ENCODE measurements around the gene RBSN.

The RBSN gene

DNA sequence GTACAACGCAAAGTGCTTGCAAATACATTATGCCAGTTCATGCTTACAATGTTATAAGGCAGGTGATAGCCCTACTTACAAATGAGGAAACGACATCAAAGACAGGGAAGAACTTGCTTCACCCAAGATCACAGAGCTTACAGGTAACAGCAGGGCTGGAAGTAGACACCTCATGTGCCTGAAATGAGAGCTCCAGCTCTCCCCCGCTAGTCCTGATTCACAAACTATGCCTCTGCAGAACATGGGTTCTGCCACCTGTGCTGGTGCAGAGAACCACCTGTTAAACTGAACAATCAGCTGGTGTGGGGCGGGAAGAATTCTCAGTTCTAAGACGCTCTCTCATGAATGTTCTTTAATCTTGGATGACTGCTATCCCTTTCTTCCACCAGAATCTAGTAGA, 7.4 kb downstream of the RBSN start:
- Histone ChIP-seq H3K9me2 (replicated peaks; ENCODE audit: control insufficient read depth, low read length) (no peaks in the 10 kb centered on the region), H3K36me3 (ENCODE audit: control insufficient read depth, low read length) (peaks cover 75% of the 10 kb centered on the region), H3K4me2 (ENCODE audit: low read length) (no peak overlapping the region), H3K27ac (ENCODE audit: low read depth, low read length) (no peak overlapping the region), H3K27me3 (ENCODE audit: control insufficient read depth, low read length) (no peaks in the 10 kb centered on the region), H3K4me1 (ENCODE audit: control insufficient read depth, low read length) (no peaks in the 10 kb centered on the region), H4K20me1 (ENCODE audit: control insufficient read depth, insufficient read depth, low read depth, low read length) (no peaks in the 10 kb centered on the region), H3K4me3 (ENCODE audit: low read length) (no peak overlapping the region), H3K9me3 (ENCODE audit: control insufficient read depth, insufficient read depth, low read length) (no peaks in the 10 kb centered on the region), H3F3A (ENCODE audit: control insufficient read depth, insufficient read depth) (no peaks in the 10 kb centered on the region), H3K79me2 (ENCODE audit: control insufficient read depth, low read length) (peaks cover 5% of the 10 kb centered on the region; the same call in 1 of the 2 replicates)
- TF ChIP-seq, protein P1, sequence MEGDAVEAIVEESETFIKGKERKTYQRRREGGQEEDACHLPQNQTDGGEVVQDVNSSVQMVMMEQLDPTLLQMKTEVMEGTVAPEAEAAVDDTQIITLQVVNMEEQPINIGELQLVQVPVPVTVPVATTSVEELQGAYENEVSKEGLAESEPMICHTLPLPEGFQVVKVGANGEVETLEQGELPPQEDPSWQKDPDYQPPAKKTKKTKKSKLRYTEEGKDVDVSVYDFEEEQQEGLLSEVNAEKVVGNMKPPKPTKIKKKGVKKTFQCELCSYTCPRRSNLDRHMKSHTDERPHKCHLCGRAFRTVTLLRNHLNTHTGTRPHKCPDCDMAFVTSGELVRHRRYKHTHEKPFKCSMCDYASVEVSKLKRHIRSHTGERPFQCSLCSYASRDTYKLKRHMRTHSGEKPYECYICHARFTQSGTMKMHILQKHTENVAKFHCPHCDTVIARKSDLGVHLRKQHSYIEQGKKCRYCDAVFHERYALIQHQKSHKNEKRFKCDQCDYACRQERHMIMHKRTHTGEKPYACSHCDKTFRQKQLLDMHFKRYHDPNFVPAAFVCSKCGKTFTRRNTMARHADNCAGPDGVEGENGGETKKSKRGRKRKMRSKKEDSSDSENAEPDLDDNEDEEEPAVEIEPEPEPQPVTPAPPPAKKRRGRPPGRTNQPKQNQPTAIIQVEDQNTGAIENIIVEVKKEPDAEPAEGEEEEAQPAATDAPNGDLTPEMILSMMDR (IDR thresholded peaks at IDR 0.05; ENCODE audit: low read depth, low read length, poor library complexity, severe bottlenecking): no peak
- TF ChIP-seq EZH2phosphoT487 (IDR thresholded peaks at IDR 0.05; ENCODE audit: borderline replicate concordance, low read length): no peak

DNA sequence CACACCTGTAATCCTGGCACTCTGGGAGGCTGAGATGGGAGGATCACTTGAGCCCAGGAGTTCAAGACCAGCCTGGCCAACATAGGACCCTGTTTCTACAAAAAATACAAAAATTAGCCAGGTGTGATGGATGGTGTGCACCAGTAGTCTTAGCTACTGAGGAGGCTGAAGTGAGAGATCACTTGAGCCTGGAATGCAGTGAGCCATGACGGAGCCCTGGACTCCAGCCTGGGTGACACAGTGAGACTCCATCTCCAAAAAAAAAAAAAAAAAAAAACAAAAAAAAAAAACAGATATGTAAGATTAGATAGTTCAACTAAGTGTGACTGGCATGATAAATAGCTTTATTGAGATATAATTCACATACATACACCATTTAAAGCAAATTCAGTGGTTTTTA, 9.7 kb downstream of the RBSN start:
- no peak for TF ChIP-seq EZH2phosphoT487 (IDR thresholded peaks at IDR 0.05; ENCODE audit: borderline replicate concordance, low read length)
- TF ChIP-seq, protein P1 (IDR thresholded peaks at IDR 0.05; ENCODE audit: low read depth, low read length, poor library complexity, severe bottlenecking): no peak
- no peaks in the 10 kb centered on the region for H3K4me1 ChIP-seq (ENCODE audit: control insufficient read depth, low read length)
- H3K36me3 ChIP-seq (ENCODE audit: control insufficient read depth, low read length): peaks cover 74% of the 10 kb centered on the region
- H3K4me3 ChIP-seq (ENCODE audit: low read length): no peak overlapping the region
- H3K79me2 ChIP-seq (ENCODE audit: control insufficient read depth, low read length): no peaks in the 10 kb centered on the region
- no peak overlapping the region for H3K27ac ChIP-seq (ENCODE audit: low read depth, low read length)
- no peaks in the 10 kb centered on the region for H3K27me3 ChIP-seq (ENCODE audit: control insufficient read depth, low read length)
- H3F3A ChIP-seq (ENCODE audit: control insufficient read depth, insufficient read depth): no peaks in the 10 kb centered on the region
- H3K9me2 ChIP-seq (replicated peaks; ENCODE audit: control insufficient read depth, low read length): no peaks in the 10 kb centered on the region
- no peak overlapping the region for H3K4me2 ChIP-seq (ENCODE audit: low read length)
- no peaks in the 10 kb centered on the region for H3K9me3 ChIP-seq (ENCODE audit: control insufficient read depth, insufficient read depth, low read length)
- H4K20me1 ChIP-seq (ENCODE audit: control insufficient read depth, insufficient read depth, low read depth, low read length): no peaks in the 10 kb centered on the region

DNA sequence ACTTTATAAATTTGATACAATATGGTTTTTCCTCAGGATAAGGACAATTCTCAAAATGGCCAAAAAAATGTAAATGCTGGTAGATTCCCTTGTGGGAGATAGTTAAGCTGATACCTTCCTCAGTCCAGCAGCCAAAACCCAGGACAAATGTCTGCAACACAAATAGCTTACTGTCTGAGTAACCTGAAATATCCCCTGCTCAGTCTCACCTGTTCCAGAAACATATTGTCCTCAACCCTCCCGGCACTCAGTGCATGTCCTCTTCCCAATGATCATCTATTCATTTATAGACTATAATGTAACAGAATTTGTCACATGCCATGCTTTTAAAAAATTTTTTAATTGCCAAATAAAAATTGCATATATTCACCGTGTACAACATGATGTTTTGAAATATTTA, 12.2 kb downstream of the RBSN start:
- TF ChIP-seq EZH2phosphoT487 (IDR thresholded peaks at IDR 0.05; ENCODE audit: borderline replicate concordance, low read length): no peak
- TF ChIP-seq, protein P1 (IDR thresholded peaks at IDR 0.05; ENCODE audit: low read depth, low read length, poor library complexity, severe bottlenecking): no peak

DNA sequence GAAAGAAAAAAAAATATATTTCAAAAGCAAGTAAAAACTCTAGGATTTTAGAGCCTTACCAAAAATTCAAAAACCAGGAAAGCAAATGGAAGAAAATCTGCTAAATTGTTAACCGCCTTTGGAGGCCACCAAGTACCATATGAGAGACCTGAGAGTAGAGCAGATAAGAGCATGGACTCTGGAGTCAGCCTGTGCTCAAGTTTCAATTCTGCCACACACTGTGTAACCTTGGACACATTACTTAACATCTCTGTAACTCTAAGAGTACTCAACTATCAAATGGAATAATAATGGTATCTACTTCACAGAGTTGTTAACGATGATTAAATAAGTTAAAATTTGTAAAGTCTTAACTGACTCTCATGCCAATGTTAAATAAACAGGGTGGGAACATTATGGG, 12.7 kb downstream of the RBSN start:
- Histone ChIP-seq H3K4me3 (ENCODE audit: low read length) (no peak overlapping the region), H3F3A (ENCODE audit: control insufficient read depth, insufficient read depth) (no peaks in the 10 kb centered on the region), H3K27me3 (ENCODE audit: control insufficient read depth, low read length) (no peaks in the 10 kb centered on the region), H3K36me3 (ENCODE audit: control insufficient read depth, low read length) (peaks cover 79% of the 10 kb centered on the region), H3K4me1 (ENCODE audit: control insufficient read depth, low read length) (no peaks in the 10 kb centered on the region), H3K9me2 (replicated peaks; ENCODE audit: control insufficient read depth, low read length) (no peaks in the 10 kb centered on the region), H3K9me3 (ENCODE audit: control insufficient read depth, insufficient read depth, low read length) (no peaks in the 10 kb centered on the region), H3K79me2 (ENCODE audit: control insufficient read depth, low read length) (no peaks in the 10 kb centered on the region), H3K27ac (ENCODE audit: low read depth, low read length) (no peak overlapping the region), H4K20me1 (ENCODE audit: control insufficient read depth, insufficient read depth, low read depth, low read length) (no peaks in the 10 kb centered on the region), H3K4me2 (ENCODE audit: low read length) (no peak overlapping the region)
- TF ChIP-seq, protein P1 (IDR thresholded peaks at IDR 0.05; ENCODE audit: low read depth, low read length, poor library complexity, severe bottlenecking): no peak
- TF ChIP-seq EZH2phosphoT487 (IDR thresholded peaks at IDR 0.05; ENCODE audit: borderline replicate concordance, low read length): no peak

More for the DNA sequence above, 12.2 kb downstream of the RBSN start:
- Histone ChIP-seq H3K27ac (ENCODE audit: low read depth, low read length) (no peak overlapping the region), H3K79me2 (ENCODE audit: control insufficient read depth, low read length) (no peaks in the 10 kb centered on the region), H3K9me3 (ENCODE audit: control insufficient read depth, insufficient read depth, low read length) (no peaks in the 10 kb centered on the region), H3K9me2 (replicated peaks; ENCODE audit: control insufficient read depth, low read length) (no peaks in the 10 kb centered on the region), H3K4me1 (ENCODE audit: control insufficient read depth, low read length) (no peaks in the 10 kb centered on the region), H3K4me2 (ENCODE audit: low read length) (no peak overlapping the region), H4K20me1 (ENCODE audit: control insufficient read depth, insufficient read depth, low read depth, low read length) (no peaks in the 10 kb centered on the region), H3K4me3 (ENCODE audit: low read length) (no peak overlapping the region), H3F3A (ENCODE audit: control insufficient read depth, insufficient read depth) (no peaks in the 10 kb centered on the region), H3K36me3 (ENCODE audit: control insufficient read depth, low read length) (peaks cover 79% of the 10 kb centered on the region), H3K27me3 (ENCODE audit: control insufficient read depth, low read length) (no peaks in the 10 kb centered on the region)

Data from DOHH2 (cell line).